Endothelial cell (in vitro differentiated cells): ENCODE results near the gene GJC1. TPM values are rescaled to one million over a fixed set of nuclear protein-coding genes. Genes with fewer than 3 reads are reported as not detected.

Source experiments
- DNase-seq: peaks from one replicate; pipeline ENCODE4 v3.0.0; 2021; ENCODE audit warnings: low spot score
- H3K27ac Mint-ChIP-seq: one replicate; pipeline ENCODE4 v1.8.0; 2021; ENCODE audit warnings: mixed read lengths, inconsistent platforms; ENCODE audit not compliant: unreplicated experiment
- H3K27me3 Mint-ChIP-seq: one replicate; pipeline ENCODE4 v1.8.0; 2021; ENCODE audit warnings: mild to moderate bottlenecking, moderate library complexity, mixed read lengths, inconsistent platforms; ENCODE audit not compliant: unreplicated experiment
- H3K36me3 Mint-ChIP-seq: one replicate; pipeline ENCODE4 v1.8.0; 2021; ENCODE audit warnings: mild to moderate bottlenecking, low read depth, mixed read lengths, inconsistent platforms; ENCODE audit not compliant: unreplicated experiment
- H3K4me1 Mint-ChIP-seq: one replicate; pipeline ENCODE4 v1.8.0; 2021; ENCODE audit warnings: mild to moderate bottlenecking, mixed read lengths, inconsistent platforms; ENCODE audit not compliant: unreplicated experiment
- H3K4me3 Mint-ChIP-seq: one replicate; pipeline ENCODE4 v1.8.0; 2021; ENCODE audit warnings: mild to moderate bottlenecking, mixed read lengths, inconsistent platforms; ENCODE audit not compliant: unreplicated experiment
- H3K9me3 Mint-ChIP-seq: one replicate; pipeline ENCODE4 v1.8.0; 2021; ENCODE audit warnings: mixed read lengths, inconsistent platforms; ENCODE audit not compliant: unreplicated experiment
- total RNA-seq: library from RNA; stranded (reverse); fragmentation: NEBNext Ultra II Directional; extraction: Animal tissue kit (Norgen Biotek cat#: 25700); gene quantifications from one replicate; pipeline ENCODE4 v1.2.1, GENCODE V29; 2021; ENCODE audit not compliant: unreplicated experiment
- TF ChIP-seq, protein P1 (sequence below): fragments of 200-600 bp; sonication (generic); IDR thresholded peaks from one replicate; pipeline ENCODE4 v1.5.0; 2021; ENCODE audit warnings: antibody characterized with exemption; ENCODE audit not compliant: unreplicated experiment

Gene GJC1
- total RNA-seq, 1 donor from 2014 or later = 36.5 TPM

GRCh38 chr17:44766409-44767038, 63.6 kb downstream of the GJC1 start:
- TF ChIP-seq, protein P1, sequence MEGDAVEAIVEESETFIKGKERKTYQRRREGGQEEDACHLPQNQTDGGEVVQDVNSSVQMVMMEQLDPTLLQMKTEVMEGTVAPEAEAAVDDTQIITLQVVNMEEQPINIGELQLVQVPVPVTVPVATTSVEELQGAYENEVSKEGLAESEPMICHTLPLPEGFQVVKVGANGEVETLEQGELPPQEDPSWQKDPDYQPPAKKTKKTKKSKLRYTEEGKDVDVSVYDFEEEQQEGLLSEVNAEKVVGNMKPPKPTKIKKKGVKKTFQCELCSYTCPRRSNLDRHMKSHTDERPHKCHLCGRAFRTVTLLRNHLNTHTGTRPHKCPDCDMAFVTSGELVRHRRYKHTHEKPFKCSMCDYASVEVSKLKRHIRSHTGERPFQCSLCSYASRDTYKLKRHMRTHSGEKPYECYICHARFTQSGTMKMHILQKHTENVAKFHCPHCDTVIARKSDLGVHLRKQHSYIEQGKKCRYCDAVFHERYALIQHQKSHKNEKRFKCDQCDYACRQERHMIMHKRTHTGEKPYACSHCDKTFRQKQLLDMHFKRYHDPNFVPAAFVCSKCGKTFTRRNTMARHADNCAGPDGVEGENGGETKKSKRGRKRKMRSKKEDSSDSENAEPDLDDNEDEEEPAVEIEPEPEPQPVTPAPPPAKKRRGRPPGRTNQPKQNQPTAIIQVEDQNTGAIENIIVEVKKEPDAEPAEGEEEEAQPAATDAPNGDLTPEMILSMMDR = no peak
- Mint-ChIP-seq H3K27ac (no peak overlapping the region), H3K36me3 (no peaks in the 10 kb centered on the region), H3K4me3 (no peak overlapping the region), H3K9me3 (no peaks in the 10 kb centered on the region), H3K27me3 (peaks cover 2% of the 10 kb centered on the region), H3K4me1 (no peaks in the 10 kb centered on the region)
- DNase-seq = no peak

DNA sequence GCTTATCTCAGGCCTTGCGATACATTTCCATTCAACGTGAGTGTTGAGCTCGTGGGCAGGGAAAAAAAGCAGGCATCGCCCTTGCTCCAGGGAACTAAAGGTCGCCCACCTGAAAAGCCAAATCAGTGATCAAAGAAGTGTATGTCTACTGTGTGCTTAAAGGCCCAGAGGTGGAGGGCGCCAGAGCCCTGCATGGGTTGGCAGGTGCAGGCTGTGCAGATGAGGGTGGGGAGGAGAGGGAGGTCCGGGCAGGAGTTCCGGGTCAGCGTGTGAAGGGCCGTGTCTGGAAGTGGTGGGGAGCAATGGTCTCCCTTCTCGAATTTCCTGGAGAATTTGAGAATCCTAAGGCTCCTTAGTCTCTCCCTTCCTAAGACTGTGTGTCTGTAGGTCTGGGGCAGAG, 64.1 kb downstream of the GJC1 start:
- Mint-ChIP-seq H3K9me3 (no peaks in the 10 kb centered on the region), H3K27me3 (peaks cover 4% of the 10 kb centered on the region), H3K4me1 (no peaks in the 10 kb centered on the region), H3K4me3 (no peak overlapping the region), H3K27ac (no peak overlapping the region), H3K36me3 (no peaks in the 10 kb centered on the region)
- TF ChIP-seq, protein P1 = no peak
- DNase-seq = no peak

DNA sequence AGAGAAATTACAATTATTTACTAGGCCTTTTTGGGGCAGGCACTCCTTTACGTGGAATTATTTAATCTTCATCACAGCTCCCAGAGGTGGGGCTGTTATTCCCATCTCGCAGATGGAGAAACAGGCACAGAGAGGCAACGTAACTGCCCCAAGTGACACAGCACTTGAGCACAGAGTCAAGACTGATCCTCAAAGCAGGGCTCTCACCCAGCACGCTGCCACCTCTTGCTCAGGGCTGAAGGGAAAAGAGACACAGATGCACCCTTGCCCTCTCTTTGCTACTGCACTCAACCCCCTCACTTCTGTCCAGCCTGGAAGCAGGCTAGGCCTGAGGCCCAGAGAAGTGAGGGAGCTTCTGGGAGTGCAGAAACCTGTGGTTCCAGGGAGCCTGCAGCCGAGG, 66.9 kb downstream of the GJC1 start:
- H3K4me1 Mint-ChIP-seq = no peaks in the 10 kb centered on the region
- DNase-seq = no peak
- H3K9me3 Mint-ChIP-seq = no peaks in the 10 kb centered on the region
- no peak overlapping the region for H3K27ac Mint-ChIP-seq
- TF ChIP-seq, protein P1 = no peak
- H3K4me3 Mint-ChIP-seq = no peak overlapping the region
- H3K27me3 Mint-ChIP-seq = peaks cover 7% of the 10 kb centered on the region
- H3K36me3 Mint-ChIP-seq = no peaks in the 10 kb centered on the region

DNA sequence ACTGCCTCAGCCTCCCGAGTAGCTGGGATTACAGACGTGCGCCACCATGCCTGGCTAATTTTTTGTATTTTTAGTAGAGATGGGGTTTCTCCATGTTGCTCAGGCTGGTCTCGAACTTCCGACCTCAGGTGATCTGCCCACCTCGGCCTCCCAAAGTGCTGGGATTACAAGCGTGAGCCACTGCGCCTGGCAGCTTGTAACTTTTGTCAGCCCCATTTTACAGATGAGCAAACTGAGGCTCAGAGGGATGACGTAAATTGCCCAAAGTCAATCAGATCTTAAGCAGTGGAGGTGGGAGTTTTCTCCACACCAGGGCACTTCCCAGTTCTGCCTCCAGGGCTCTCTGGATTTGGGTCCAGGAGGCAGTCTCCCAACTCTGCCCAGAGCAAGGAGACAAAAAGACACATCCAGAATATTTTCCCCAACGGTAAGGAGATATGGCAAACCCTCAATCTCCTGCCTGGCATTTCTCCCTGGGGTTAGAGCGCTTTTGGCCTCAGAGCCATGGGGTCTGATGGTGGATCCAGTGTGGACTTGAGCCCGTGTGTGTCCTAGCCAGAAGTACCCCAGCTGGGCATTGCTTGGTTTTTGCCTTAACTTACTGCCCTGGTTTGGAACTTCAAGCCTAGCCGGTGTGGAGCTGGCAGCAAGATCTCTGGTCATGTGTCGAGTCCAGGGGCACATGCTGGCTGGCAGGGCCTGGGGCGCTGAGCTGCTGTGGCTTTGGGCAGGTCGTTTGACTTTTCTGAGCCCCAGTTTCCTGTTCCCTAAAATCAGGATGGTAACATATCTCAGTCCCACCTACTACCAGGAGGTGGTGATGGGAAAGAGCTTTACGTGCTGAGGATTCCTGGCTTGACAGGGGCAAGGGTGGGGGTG, 67.9 kb downstream of the GJC1 start:
- Mint-ChIP-seq H3K4me1 (no peaks in the 10 kb centered on the region), H3K27ac (no peak overlapping the region), H3K4me3 (no peak overlapping the region), H3K36me3 (no peaks in the 10 kb centered on the region), H3K27me3 (peaks cover 8% of the 10 kb centered on the region), H3K9me3 (no peaks in the 10 kb centered on the region)
- TF ChIP-seq, protein P1 = peak; percentile 37
- DNase-seq = no peak
